Right renal cortex interstitium (tissue), 3 donors: ENCODE data around the gene DCAF4L1. TPM values are rescaled to one million over a fixed set of nuclear protein-coding genes. Genes with fewer than 3 reads are reported as not detected.

Experiments
- DNase-seq, 3 donors: peaks; one replicate each; pipeline ENCODE4 v3.0.0-alpha.2; 2013; ENCODE audit warnings: low read depth in 3 of 3, low spot score in 2 of 3
- polyA plus RNA-seq, 3 donors: library from polyadenylated mRNA; unstranded; fragments of 120-200 nt; gene quantifications; one replicate each; pipeline ENCODE4 v1.2.1, GENCODE V29; 2013; ENCODE audit not compliant: insufficient read length in 3 of 3

Gene DCAF4L1, protein sequence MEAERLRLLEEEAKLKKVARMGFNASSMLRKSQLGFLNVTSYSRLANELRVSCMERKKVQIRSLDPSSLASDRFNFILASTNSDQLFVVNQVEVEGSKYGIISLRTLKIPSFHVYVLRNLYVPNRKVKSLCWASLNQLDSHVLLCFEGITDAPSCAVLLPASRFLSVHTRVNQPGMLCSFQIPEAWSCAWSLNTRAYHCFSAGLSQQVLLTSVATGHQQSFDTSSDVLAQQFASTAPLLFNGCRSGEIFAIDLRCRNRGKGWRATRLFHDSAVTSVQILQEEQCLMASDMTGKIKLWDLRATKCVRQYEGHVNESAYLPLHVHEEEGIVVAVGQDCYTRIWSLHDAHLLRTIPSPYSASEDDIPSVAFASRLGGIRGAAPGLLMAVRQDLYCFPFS
- polyA plus RNA-seq, result under 1 TPM; 0.12 to 0.25 (median 0.12) TPM

DNA sequence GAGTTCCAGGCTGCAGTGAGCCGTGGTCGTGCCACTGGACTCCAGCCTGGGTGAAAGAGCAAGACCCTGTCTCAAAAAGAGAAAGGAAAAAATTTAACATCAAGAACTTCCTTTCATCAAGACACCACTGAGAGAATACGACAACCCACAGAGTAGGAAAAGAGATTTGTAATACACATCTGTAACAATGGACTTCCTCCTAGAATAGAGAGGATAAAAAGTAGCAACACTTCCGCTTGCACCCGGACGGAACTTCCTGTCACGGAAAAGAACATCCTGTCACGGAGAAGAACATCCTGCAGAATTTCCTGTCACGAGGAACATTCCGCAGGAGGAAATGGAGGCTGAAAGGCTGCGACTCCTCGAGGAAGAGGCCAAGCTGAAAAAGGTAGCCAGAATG lies at the start of gene DCAF4L1:
Gene DCAF4L1, plus strand, starts transcription at position 301 of the 400 bp plus-strand sequence. Its CDS starts 37 bp downstream, at position 338.
- no peak for DNase-seq

DNA sequence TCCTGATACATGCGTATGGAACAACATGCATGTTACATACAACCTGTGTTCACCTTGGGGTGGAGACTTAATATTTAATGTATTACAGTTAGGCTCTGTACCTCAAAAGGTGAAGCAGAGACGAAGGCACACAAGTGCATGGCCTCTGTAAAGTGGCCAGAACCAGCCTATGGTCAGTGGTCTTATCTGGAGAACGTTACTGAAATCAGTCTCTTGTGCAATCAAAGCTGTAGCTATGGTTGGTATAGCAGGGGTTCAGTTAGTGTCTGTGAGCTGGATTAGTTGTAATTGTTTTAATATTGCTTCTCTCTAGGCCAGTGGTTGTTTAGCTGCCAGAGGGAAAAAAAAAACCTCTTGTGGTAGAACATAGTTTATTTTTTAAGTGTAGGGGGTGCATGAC lies 48.6 kb upstream of the DCAF4L1 start:
- no peak for DNase-seq

DNA sequence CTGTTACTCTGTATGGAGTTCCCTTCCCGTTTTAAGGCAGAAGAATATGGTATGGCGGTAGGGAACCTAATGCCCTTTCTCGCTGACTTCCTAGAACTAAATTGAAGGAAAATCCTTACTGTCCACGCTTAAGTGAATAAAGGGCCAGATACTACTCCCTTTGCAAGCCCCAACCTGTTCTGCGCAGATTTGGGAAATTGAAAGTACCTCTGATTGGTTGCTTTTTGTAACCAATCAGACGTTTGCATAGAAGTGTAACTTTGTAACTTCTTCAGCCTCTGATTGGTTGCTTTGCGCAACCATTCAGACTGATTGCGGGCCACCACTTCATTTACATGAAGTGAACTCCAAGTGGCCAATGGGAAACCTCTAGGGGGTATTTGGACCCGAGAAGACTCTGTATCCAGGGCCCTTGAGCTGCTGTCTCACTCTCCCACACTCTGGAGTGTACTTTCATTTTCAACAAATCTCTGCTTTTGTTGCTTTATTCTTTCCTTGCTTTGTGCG lies 47.5 kb upstream of the DCAF4L1 start:
- DNase-seq, result no peak

DNA sequence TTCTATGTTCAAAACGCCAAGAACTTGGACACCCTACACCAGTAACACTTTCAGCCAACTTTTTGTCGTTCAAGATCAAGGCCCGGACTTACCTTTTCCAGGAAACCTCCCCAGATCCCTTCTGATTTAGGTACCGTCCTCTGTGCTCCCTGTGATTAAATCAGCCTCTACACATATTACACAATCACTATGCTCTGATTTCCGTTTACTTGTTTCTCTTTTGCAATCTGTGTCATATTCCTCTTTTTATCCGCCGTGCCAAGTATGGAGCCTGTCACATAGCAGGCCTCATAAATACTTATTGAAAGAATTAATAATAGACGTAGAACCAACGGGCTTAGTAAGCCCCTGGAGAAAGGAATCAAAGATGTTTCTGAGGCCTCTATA lies 47.0 kb upstream of the DCAF4L1 start:
- DNase-seq, result no peak

DNA sequence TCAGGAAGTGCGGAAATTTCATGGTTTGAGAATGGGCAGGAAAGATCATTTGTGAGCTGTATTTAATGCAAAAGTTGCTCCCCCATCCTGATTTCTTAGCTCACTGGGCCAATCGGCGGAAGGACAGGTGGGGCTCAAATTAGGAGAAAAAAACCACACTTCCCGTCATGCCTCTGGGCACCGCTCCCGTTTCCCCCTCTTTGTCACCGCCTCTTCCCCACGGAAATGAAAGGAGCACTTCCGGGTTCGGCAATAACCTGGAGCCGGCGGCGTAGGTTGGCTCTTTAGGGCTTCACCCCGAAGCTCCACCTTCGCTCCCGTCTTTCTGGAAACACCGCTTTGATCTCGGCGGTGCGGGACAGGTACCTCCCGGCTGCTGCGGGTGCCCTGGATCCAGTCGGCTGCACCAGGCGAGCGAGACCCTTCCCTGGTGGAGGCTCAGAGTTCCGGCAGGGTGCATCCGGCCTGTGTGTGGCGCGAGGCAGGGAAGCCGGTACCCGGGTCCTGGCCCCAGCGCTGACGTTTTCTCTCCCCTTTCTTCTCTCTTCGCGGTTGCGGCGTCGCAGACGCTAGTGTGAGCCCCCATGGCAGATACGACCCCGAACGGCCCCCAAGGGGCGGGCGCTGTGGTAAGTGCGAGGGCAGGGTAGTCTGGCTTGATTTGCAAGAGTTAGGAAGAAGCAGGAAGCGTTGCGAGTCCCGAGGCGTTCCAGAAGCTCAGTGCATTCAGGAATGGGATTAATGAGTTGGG lies 46.5 kb upstream of the DCAF4L1 start, which contains the start of gene TMEM33:
Gene TMEM33, plus strand, starts transcription at position 529 of the 751 bp plus-strand sequence. Its CDS starts 56 bp downstream, at position 585.
- peak; percentile 61 to 79 (median 78) for DNase-seq

DNA sequence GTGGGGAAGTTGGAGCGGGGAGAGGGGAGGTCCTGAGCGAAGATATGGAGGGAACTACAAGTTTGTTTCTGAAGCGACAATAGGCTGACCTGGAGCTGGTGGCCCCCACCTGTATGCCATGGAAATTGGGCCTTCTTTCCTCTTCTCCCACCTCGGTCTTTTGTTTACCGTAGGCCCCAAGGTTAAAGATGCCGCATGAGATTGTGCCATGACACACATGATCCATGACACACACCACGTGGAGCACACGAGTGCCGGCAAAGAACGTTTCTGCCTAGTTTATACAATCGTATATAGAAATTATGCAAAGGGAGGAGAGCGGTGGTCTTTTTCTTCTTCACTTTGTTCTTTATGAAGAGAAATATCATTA lies 45.9 kb upstream of the DCAF4L1 start:
- peak in 1 of 3 donors; percentile 6 for DNase-seq

DNA sequence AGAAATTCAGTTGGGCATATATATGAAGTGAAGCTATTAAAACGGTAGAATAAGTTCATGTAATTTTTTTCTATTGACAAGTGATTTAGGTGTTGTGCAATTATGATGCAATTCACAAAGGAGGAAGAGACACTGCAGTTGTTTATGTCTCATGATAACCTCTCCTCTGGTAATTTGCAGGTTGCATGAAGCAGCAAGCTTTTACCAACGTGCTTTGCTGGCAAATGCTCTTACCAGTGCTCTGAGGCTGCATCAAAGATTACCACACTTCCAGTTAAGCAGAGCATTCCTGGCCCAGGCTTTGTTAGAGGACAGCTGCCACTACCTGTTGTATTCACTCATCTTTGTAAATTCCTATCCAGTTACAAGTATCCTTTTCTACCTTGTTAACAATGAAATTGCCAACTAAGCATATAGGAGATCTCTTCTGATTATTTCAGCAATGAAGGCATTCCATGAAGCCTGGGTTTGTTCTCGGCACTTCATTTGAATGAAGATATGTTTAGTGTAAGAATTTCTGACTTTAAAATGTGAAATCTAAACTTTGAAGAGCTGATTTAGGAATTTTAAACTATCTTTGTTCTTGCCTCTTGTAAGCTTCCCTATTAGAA lies 42.4 kb upstream of the DCAF4L1 start:
- no peak for DNase-seq

DNA sequence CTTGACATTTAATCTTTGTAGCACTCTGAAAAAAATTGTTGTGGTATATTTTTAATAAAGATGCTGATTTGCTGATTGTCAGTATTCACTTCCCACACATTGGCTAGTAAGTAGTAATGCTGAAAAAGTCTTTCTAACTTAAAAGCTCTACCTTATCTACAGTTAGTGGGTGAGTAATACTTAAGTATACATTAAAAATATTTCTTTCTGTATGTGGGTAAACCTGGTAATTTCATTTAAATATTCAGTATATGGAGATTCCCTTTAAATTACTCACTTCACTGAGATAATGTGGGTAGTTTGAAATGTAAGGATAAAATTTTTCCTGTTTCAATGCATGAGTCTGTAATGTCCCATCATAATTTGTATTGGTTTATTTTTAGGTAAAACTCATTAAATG lies 40.7 kb upstream of the DCAF4L1 start:
- DNase-seq, result no peak

DNA sequence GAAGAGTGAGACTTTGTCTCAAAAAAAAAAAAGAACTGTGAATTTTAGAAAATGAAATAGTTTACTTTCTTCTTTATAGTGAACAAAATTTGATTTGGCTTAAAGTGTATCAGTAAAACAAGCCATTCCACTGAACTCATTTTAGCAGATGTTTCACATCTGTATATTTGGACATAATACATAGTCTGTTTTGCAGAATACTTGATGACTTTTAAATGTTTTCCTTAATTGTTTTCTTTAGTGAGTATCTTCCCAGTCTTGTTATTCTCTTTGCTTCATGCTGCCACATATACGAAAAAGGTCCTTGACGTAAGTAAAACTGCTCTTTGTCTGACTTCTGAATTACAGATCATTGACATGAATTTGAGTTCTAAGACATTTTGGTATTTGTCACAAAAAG lies 38.0 kb upstream of the DCAF4L1 start:
- DNase-seq, result no peak

DNA sequence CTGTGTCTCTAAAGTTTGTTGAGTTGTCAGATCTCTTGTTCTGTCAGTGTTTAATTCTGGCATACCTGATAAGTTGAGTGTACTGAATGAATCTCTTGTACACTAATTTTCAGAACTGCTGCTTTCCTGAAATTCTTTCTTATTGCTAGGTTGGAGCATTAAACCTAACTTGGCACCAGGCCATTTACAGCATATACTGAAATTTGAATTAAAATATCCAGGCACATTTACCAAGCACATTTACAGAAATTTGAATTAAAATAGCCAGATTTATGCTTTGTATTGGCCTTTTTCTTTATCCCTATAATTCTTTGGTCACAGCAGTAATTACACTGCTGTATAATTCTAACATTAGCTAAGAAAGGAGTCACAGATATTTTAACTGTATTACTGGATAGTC lies 37.5 kb upstream of the DCAF4L1 start:
- DNase-seq, result no peak

DNA sequence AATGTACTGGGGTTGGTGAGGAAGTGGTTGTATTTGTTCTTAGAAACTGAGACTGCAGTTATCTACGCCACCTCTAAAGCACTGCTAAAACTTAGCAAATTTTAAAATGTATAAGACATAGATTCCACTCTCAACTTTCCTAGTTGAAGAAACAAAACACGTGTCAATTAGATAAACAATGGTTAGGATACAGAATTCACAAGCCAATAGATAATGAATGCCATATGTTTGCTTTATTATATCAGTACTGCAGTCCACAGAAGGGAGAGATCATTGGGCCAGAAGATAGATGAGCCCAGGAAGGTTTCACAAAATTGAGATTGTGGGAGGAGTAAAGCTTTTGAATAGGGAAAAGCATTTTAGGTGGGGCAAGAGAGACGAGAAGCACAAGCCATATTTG lies 32.0 kb upstream of the DCAF4L1 start:
- DNase-seq, result no peak

DNA sequence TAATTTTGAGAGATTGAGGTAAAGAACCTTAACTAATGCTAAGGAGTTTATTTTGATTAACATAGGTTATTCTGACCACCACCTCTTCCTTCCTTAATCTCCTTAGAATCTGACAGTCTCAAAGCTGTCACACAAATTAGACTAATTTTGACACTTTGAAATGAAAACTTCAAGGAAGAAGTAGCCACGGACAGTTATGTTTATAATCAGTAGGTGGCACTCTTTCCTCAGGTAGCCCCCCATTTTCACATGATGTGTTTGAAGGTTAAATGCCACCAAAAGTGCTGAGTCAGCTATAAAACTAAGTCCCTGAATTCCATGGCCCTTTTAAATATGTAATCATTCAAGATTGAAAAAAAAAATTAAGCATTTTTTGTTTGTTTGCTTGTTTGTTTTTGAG lies 23.9 kb upstream of the DCAF4L1 start:
- peak in 1 of 3 donors; percentile 7 for DNase-seq

DNA sequence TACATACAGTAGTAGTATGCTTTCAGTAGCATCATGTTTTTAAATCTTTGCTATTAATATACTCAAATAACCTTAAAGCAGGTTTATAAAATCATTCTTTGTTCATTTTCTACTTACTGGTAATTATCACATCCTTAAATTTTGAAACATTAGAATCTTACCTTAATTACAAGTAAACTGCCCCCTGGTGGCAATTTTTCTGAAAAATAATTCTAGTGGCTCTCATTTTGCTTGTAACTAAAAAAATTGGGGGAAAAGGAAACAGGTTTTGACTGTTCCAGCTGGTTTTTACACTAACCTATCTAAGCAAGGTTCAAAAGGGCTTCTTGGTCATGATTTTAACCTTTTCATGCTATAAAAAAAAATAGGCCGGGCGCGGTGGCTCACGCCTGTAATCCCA lies 18.5 kb upstream of the DCAF4L1 start:
- DNase-seq, result no peak

DNA sequence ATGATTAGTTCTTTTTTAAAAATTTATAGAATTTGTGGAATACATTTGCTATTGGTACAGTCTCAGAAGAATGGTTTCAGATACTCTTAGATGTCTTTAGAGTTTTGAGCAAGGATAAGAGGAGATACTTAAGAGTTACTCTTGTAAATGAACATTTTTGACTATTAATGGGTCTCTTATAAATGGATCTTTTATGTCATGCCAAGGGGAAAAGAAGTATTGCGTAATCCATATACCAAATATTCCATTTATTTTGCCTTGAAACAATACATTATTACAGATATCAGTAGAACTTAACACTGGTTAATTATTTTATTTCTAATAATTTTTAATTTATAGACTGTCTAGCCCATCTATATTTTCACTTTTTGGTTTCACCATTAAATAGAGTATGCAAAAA lies 17.2 kb upstream of the DCAF4L1 start:
- no peak for DNase-seq

DNA sequence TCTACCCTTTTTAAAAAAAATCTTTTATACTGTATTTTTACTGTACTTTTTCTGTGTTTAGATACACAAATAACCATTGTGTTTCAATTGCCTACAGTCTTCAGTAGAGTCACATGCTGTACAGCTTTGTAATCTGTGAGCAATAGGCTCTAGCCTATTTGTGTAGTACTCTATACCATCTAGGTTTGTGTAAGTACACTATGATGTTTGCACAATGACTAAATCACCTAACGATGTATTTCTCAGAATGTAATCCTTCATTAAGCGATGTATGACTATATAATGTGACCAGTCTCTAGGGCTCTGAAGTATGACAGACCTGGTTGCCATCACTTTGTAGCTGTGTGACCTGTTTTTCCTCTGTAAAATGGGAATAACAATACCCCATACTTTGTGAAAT lies 14.2 kb upstream of the DCAF4L1 start:
- DNase-seq, result no peak

DNA sequence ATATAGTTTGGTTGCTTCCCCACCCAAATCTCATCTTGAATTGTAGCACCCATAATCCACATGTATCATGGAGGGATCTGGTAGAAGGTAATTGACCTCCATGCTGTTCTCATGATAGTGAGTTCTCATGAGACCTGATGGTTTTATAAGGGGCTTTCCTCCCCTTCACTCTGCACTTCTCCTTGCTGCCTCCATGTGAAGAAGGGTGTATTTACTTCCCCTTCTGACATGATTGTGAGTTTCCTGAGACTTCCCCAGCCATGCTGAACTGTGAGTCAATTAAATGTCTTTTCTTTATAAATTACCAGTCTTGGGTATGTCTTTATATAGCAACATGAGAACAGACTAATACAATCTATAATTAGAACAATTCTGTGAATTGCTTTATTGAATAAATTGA lies 11.9 kb upstream of the DCAF4L1 start:
- DNase-seq, result no peak

DNA sequence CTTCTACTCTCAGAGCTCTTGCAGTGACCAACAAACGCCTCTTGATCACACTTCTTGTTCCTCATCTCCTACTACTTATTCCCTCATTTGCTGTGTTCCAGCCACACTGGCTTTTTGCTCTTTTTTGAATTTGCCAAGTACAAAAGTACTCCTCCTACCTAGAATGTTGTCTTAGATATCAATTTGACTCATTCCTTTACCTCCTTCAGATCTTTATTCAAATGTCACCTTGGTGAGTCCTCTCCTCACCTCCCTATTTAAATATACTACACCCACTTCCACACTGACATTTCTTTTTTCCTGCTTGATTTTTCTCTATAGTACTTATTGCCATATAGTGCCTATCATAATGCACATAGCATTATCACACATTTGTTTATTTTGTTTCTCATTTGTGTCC lies 6.2 kb upstream of the DCAF4L1 start:
- no peak for DNase-seq

DNA sequence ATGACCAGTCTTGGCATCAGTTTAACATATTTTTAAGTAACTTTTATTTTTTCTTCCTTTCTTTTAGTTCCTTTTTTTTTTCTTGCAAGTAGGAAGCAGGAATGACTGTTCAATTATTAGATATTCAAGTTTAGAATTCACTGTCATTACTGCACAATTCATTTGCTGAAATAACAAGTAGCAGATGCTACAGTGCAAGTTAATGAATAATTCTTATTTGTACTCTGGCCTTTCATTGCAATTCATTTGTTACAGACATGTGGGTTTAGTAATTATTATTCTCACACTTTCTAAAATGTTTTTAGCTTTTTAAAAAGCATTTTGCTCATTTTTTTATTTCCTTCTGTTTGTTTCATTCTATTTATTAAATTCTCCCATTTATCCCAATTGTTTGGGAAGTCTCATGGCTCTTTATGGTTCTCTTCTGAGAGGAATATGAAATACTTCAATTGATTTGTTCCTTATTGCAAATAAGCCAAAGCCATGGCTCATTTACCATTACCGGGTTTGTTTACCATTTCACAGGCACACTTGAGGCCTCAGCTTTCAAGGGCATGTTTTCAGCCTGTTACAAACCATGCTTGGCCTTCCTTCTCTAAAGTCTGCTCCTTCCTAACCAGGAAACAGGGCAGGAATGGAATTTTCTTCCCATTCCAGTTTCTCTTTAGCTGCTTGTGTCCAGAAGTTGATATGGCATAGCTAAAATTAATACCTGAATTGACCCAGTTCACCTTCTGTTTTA lies 4.6 kb upstream of the DCAF4L1 start:
- DNase-seq, result no peak

DNA sequence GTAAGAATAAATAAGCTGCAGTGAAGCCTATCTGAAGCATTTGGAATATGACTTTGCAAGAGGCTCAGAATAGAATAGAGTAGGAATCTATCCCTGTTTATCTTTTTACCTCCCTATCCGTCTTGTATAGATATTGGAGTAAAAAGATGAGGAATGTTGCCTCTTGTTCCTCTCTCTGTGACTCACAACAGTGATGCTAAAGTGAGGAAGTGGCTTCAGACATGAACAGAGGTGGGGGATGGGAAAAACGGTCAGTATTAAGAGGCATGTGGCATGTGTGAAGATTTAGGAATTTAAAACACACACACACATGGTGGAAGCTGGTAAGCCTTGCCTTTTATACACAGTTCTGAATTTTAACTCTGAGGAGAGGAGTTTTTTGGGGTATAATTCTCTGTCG lies 3.8 kb upstream of the DCAF4L1 start:
- DNase-seq, result no peak

DNA sequence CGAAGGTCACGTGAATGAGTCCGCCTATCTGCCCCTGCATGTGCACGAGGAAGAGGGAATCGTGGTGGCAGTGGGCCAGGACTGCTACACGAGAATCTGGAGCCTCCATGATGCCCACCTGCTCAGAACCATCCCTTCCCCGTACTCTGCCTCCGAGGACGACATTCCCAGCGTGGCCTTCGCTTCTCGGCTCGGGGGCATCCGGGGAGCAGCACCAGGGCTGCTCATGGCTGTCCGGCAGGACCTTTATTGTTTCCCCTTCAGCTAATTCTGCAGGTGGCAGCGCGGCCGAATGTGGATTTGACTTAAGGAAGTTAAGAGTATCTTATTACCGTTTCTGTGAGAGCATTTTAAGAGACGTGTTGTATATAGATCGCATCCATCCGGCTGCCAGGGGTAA lies 1.2 kb downstream of the DCAF4L1 start:
- no peak for DNase-seq

DNA sequence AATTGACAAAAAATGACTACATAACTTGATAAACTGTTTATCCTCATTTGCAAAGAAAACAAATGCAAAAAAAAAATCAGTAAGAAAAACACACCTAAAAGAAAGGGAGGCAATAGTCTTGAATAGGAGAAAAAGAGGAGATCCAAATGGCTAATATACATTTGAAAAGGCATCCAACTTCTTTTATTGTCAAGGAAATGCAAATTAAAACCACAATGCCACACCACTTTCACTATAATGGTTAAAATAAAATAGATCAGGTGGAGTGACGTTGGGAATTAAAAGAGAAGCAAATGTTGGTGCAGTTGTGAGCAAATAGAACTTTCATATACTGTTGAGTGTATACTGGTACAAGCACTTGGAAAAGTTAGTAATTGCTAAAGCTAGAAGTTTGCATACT lies 3.6 kb downstream of the DCAF4L1 start:
- DNase-seq, result no peak
